GM23248 (cell line): ENCODE data around the gene CREB1.

ENCODE experiments used
- EZH2 ChIP-seq: fragments of 200-600 bp; sonication (generic); IDR thresholded peaks from 2 replicates; pipeline ENCODE4 v1.6.1; 2018; ENCODE audit warnings: antibody characterized with exemption, mild to moderate bottlenecking; ENCODE audit not compliant: insufficient read depth, poor library complexity, severe bottlenecking
- EZH2phosphoT487 ChIP-seq: fragments of 200-600 bp; sonication (generic); IDR thresholded peaks from 2 replicates; pipeline ENCODE4 v1.6.1; 2018; ENCODE audit warnings: antibody characterized with exemption, moderate library complexity, mild to moderate bottlenecking, low read depth; ENCODE audit not compliant: insufficient read depth

- TF ChIP-seq EZH2 (no peak), EZH2phosphoT487 (no peak)
Measured at GRCh38 chr2:207584952-207585351, 55.2 kb downstream of the CREB1 start.
